ENCODE measurements around the gene AGER.

DNA sequence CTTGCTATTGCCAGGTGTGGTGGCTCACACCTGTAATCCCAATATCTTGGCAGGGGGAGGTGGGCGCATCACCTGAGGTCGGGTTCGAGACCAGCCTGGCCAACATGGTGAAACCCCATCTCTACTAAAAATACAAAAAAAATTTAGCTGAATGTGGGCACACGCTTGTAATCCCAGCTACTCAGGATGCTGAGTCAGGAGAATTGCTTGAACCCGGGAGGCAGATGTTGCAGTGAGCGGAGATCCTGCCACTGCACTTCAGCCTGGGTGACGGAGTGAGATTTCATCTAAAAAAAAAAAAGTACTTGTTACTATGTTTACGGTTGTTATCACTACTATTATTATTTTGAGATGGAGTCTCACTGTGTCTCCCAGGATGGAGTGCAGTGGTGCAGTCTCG lies 27.2 kb downstream of the AGER start:
- TF ChIP-seq, protein P1, sequence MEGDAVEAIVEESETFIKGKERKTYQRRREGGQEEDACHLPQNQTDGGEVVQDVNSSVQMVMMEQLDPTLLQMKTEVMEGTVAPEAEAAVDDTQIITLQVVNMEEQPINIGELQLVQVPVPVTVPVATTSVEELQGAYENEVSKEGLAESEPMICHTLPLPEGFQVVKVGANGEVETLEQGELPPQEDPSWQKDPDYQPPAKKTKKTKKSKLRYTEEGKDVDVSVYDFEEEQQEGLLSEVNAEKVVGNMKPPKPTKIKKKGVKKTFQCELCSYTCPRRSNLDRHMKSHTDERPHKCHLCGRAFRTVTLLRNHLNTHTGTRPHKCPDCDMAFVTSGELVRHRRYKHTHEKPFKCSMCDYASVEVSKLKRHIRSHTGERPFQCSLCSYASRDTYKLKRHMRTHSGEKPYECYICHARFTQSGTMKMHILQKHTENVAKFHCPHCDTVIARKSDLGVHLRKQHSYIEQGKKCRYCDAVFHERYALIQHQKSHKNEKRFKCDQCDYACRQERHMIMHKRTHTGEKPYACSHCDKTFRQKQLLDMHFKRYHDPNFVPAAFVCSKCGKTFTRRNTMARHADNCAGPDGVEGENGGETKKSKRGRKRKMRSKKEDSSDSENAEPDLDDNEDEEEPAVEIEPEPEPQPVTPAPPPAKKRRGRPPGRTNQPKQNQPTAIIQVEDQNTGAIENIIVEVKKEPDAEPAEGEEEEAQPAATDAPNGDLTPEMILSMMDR (IDR thresholded peaks at IDR 0.05), result no peak
- TF ChIP-seq POLR2AphosphoS5 (IDR thresholded peaks at IDR 0.05) (no peak), POLR2A (IDR thresholded peaks at IDR 0.05) (no peak)

Measured in sigmoid colon (tissue), 4 donors.